Keratinocyte (primary cell): ENCODE data around the gene GARS1. TPM values are rescaled to one million over a fixed set of nuclear protein-coding genes. Genes with fewer than 3 reads are reported as not detected.

Experiments used
- DNase-seq: peaks from one replicate; pipeline ENCODE4 v3.0.0-alpha.2; 2011; ENCODE audit warnings: low read depth, missing footprints, low spot score
- FAIRE-seq: peaks from 2 replicates; lab custom pipeline; 2011; peaks lifted over from hg19 to GRCh38; lab: Jason Lieb, UNC
- H2AFZ ChIP-seq: 2 replicates; pipeline ENCODE4 v1.6.0; 2012; ENCODE audit warnings: low read length, control low read depth, inconsistent platforms; ENCODE audit not compliant: control insufficient read depth
- H3K27ac ChIP-seq: 2 replicates; pipeline ENCODE4 v1.5.1; 2011; ENCODE audit warnings: low read length; ENCODE audit not compliant: control insufficient read depth, insufficient read depth
- H3K27me3 ChIP-seq: 3 replicates; pipeline ENCODE4 v1.6.0; 2011; ENCODE audit warnings: low read length; ENCODE audit not compliant: control insufficient read depth, insufficient read depth; ENCODE audit errors: extremely low read depth
- H3K36me3 ChIP-seq, 2 experiments: 2 replicates in 1 of 2; 3 replicates in 1 of 2; pipeline ENCODE4 v1.5.1; 2011; ENCODE audit warnings: low read length in 2 of 2, mild to moderate bottlenecking in 1 of 2; ENCODE audit not compliant: control insufficient read depth in 2 of 2, insufficient read depth in 2 of 2; ENCODE audit errors: extremely low read depth in 1 of 2
- H3K4me1 ChIP-seq: 3 replicates; pipeline ENCODE4 v1.5.1; 2011; ENCODE audit warnings: low read length; ENCODE audit not compliant: control insufficient read depth, insufficient read depth; ENCODE audit errors: extremely low read depth
- H3K4me2 ChIP-seq: 3 replicates; pipeline ENCODE4 v1.6.0; 2011; ENCODE audit warnings: low read depth, low read length; ENCODE audit not compliant: control insufficient read depth, insufficient read depth; ENCODE audit errors: extremely low read depth
- H3K4me3 ChIP-seq, 3 experiments: fragments of 200-600 bp in 1 of 3; sonication (generic) in 1 of 3; 2 replicates in 2 of 3; 3 replicates in 1 of 3; pipeline ENCODE4 v1.5.1; 2011 to 2016; ENCODE audit warnings: low read length in 3 of 3, mild to moderate bottlenecking in 3 of 3, control low read depth in 2 of 3, inconsistent platforms in 1 of 3, low read depth in 1 of 3, mixed read lengths in 1 of 3, mixed run types in 1 of 3, moderate library complexity in 1 of 3; ENCODE audit not compliant: control insufficient read depth in 2 of 3, insufficient read depth in 2 of 3; ENCODE audit errors: extremely low read depth in 1 of 3
- H3K79me2 ChIP-seq: 2 replicates; pipeline ENCODE4 v1.6.0; 2012; ENCODE audit warnings: low read length; ENCODE audit not compliant: control insufficient read depth, insufficient read depth
- H3K9ac ChIP-seq: 3 replicates; pipeline ENCODE4 v1.6.0; 2011; ENCODE audit warnings: low read length; ENCODE audit not compliant: control insufficient read depth, insufficient read depth; ENCODE audit errors: extremely low read depth
- H3K9me1 ChIP-seq: 3 replicates; pipeline ENCODE4 v1.6.0; 2011; ENCODE audit warnings: low read length; ENCODE audit not compliant: control insufficient read depth, insufficient read depth; ENCODE audit errors: extremely low read depth
- H3K9me3 ChIP-seq: 2 replicates; pipeline ENCODE4 v1.5.1; 2012; ENCODE audit warnings: low read depth, low read length; ENCODE audit not compliant: control insufficient read depth
- H4K20me1 ChIP-seq: 3 replicates; pipeline ENCODE4 v1.6.0; 2011; ENCODE audit warnings: low read length; ENCODE audit not compliant: control insufficient read depth, insufficient read depth; ENCODE audit errors: extremely low read depth
- CTCF ChIP-seq, 3 experiments: IDR thresholded peaks in 1 of 3; conservative IDR thresholded peaks in 1 of 3; optimal IDR thresholded peaks in 1 of 3; 2 replicates in 2 of 3; 3 replicates in 1 of 3; pipeline versions ENCODE3 to v1.5.1; 2011; ENCODE audit warnings: low read length in 3 of 3, mild to moderate bottlenecking in 3 of 3, moderate library complexity in 2 of 3, control low read depth in 1 of 3, inconsistent platforms in 1 of 3; ENCODE audit not compliant: insufficient read depth in 2 of 3; ENCODE audit errors: extremely low read depth in 1 of 3
- EZH2 ChIP-seq: IDR thresholded peaks from one replicate; pipeline ENCODE4 v1.6.1; 2012; ENCODE audit warnings: inconsistent platforms, mild to moderate bottlenecking, low read length, moderate library complexity
- dilution Hi-C: fragments of 300-500 bp; cut with MboI; formaldehyde crosslinking; loops from one replicate; pipeline ENCODE4 v1.7.0; 2020; ENCODE audit warnings: low sequenced_read_pairs; ENCODE audit not compliant: extremely low pct_ligation_motif_present
- polyA plus RNA-seq, 5 experiments: library from polyadenylated mRNA; depleted of rRNA in 3 of 5; stranded (reverse) in 3 of 5; stranded (forward) in 1 of 5; unstranded in 1 of 5; fragments of >200 nt; gene quantifications; 1 replicate in 1 of 5; 2 replicates in 3 of 5; 3 replicates in 1 of 5; pipeline versions ENCODE4 v1.2.1 to v1.2.3, GENCODE V29; 2011 to 2012; ENCODE audit warnings: missing spikeins in 2 of 5, low read depth in 1 of 5, low replicate concordance in 1 of 5

GARS1 gene
- polyA plus RNA-seq, 1 donor (not counting 4 experiments of a cell fraction or from before 2014, with no cell fraction given), result 411 TPM

GRCh38 chr7:30649717-30650420 is 55.2 kb downstream of the GARS1 start:
- Histone ChIP-seq H3K79me2 (no peaks in the 10 kb centered on the region), H2AFZ (no peak overlapping the region), H3K4me3 (no peak overlapping the region), H3K27ac (no peak overlapping the region), H3K9ac (no peak overlapping the region), H4K20me1 (no peaks in the 10 kb centered on the region), H3K9me3 (no peaks in the 10 kb centered on the region), H3K4me1 (no peaks in the 10 kb centered on the region), H3K36me3 (peaks cover 0 to 13% of the 10 kb centered on the region in 2 experiments), H3K9me1 (no peaks in the 10 kb centered on the region), H3K27me3 (no peaks in the 10 kb centered on the region), H3K4me2 (no peak overlapping the region)
- TF ChIP-seq EZH2 (no peak), CTCF (optimal IDR thresholded peaks at IDR 0.05 in 1 of 3, IDR thresholded peaks at IDR 0.05 in 1 of 3, conservative IDR thresholded peaks at IDR 0.05 in 1 of 3; ENCODE audit: extremely low read depth in 1 of 3, insufficient read depth in 2 of 3, low read length in 3 of 3) (no peak)
- dilution Hi-C loops, result loop anchor here (25.0 kb wide), 1 partner anchor 87 kb away; no protein-coding TSS in a partner anchor
- DNase-seq, result no peak
- FAIRE-seq, result no peak

GRCh38 chr7:30650421-30650808 is 55.7 kb downstream of the GARS1 start:
- H3K4me1 ChIP-seq, result no peaks in the 10 kb centered on the region
- no peaks in the 10 kb centered on the region for H3K27me3 ChIP-seq
- H3K4me2 ChIP-seq, result no peak overlapping the region
- no peak overlapping the region for H3K27ac ChIP-seq
- no peak for FAIRE-seq
- H3K79me2 ChIP-seq, result no peaks in the 10 kb centered on the region
- no peaks in the 10 kb centered on the region for H3K9me1 ChIP-seq
- dilution Hi-C loops, result no loop called here
- H3K36me3 ChIP-seq, result peaks cover 0 to 8% of the 10 kb centered on the region in 2 experiments
- H3K4me3 ChIP-seq, result no peak overlapping the region
- H3K9me3 ChIP-seq, result no peaks in the 10 kb centered on the region
- TF ChIP-seq EZH2, result no peak
- DNase-seq, result no peak
- H3K9ac ChIP-seq, result no peak overlapping the region
- no peaks in the 10 kb centered on the region for H4K20me1 ChIP-seq
- H2AFZ ChIP-seq, result no peak overlapping the region
